Spleen (tissue), 11 donors: ENCODE measurements around the gene BCO2. TPM values are rescaled to one million over a fixed set of nuclear protein-coding genes. Genes with fewer than 3 reads are reported as not detected.

Source experiments
- DNase-seq: peaks from one replicate; pipeline ENCODE4 v3.0.0-alpha.2; 2020
- H3K27ac ChIP-seq, 8 donors: fragments of 200-600 bp; sonication (generic) in 7 of 8; 1 replicate in 4 of 8; 2 replicates in 4 of 8; pipeline versions ENCODE4 v1.5.0 to v1.8.0; 2016 to 2021; ENCODE audit warnings: inconsistent platforms in 4 of 8, mild to moderate bottlenecking in 4 of 8, moderate library complexity in 1 of 8
- H3K27me3 ChIP-seq, 7 donors: fragments of 200-600 bp; sonication (generic) in 6 of 7; replicated peaks in 1 of 7; 1 replicate in 4 of 7; 2 replicates in 3 of 7; pipeline versions ENCODE4 v1.5.0 to v1.8.0; 2016 to 2021; ENCODE audit warnings: inconsistent platforms in 3 of 7, mild to moderate bottlenecking in 1 of 7
- H3K36me3 ChIP-seq, 6 donors: fragments of 200-600 bp; sonication (generic) in 5 of 6; 1 replicate in 4 of 6; 2 replicates in 2 of 6; pipeline versions ENCODE4 v1.5.0 to v1.8.0; 2016 to 2021; ENCODE audit warnings: inconsistent platforms in 2 of 6
- H3K4me1 ChIP-seq, 6 donors: fragments of 200-600 bp; sonication (generic) in 5 of 6; 1 replicate in 3 of 6; 2 replicates in 3 of 6; pipeline versions ENCODE4 v1.5.0 to v1.8.0; 2016 to 2021; ENCODE audit warnings: inconsistent platforms in 3 of 6
- H3K4me3 ChIP-seq, 8 donors: fragments of 200-600 bp; sonication (generic) in 7 of 8; 1 replicate in 4 of 8; 2 replicates in 4 of 8; pipeline versions ENCODE4 v1.5.0 to v1.8.0; 2016 to 2021; ENCODE audit warnings: inconsistent platforms in 4 of 8, mild to moderate bottlenecking in 4 of 8, moderate library complexity in 2 of 8
- H3K9me3 ChIP-seq, 8 donors: fragments of 200-600 bp; sonication (generic) in 7 of 8; 1 replicate in 4 of 8; 2 replicates in 4 of 8; pipeline versions ENCODE4 v1.5.0 to v1.8.0; 2016 to 2021; ENCODE audit warnings: inconsistent platforms in 4 of 8
- CTCF ChIP-seq, 11 experiments: fragments of 200-600 bp in 7 of 11; fragments of 450-650 bp in 4 of 11; sonication (generic) in 4 of 11; IDR thresholded peaks in 8 of 11; conservative IDR thresholded peaks in 3 of 11; 1 replicate in 7 of 11; 2 replicates in 4 of 11; pipeline versions ENCODE4 v1.4.0 to v1.8.0; 2016 to 2021; ENCODE audit warnings: antibody characterized with exemption in 11 of 11, inconsistent platforms in 4 of 11, mild to moderate bottlenecking in 1 of 11
- POLR2A ChIP-seq, 3 donors: fragments of 450-650 bp; IDR thresholded peaks; one replicate each; pipeline ENCODE4 v1.5.1; 2017; ENCODE audit warnings: antibody characterized with exemption in 3 of 3, mild to moderate bottlenecking in 1 of 3
- POLR2AphosphoS5 ChIP-seq, 3 donors: sonication (generic); formaldehyde crosslinking; IDR thresholded peaks; one replicate each; pipeline ENCODE4 v1.5.1; 2017; ENCODE audit warnings: antibody characterized with exemption in 3 of 3
- WGBS, 5 donors: extraction: QIAGEN DNeasy Blood & Tissue Kit in 3 of 5; methylation state at CpG; one replicate each; pipeline versions ENCODE4 v1.1.5 to v1.1.7; 2013 to 2018; 5-methylcytosine and 5-hydroxymethylcytosine counted together
- intact Hi-C: fragments of 100-400 bp; cut with DNase I; formaldehyde crosslinking; loops from one replicate; pipeline ENCODE4 v1.15.0; 2023; ENCODE audit warnings: low total_unique reads
- polyA plus RNA-seq, 3 donors: library from polyadenylated mRNA; stranded (reverse); fragments of 200-250 nt; gene quantifications; one replicate each; pipeline ENCODE4 v1.2.1, GENCODE V29; 2013
- total RNA-seq, 7 donors: library from RNA; depleted of rRNA in 3 of 7; stranded (reverse); fragments of >200 nt in 3 of 7; fragmentation: NEBNext Ultra II Directional in 4 of 7; extraction: Animal tissue kit (Norgen Biotek cat#: 25700) in 4 of 7; gene quantifications; one replicate each; pipeline versions ENCODE4 v1.1.0 to v1.2.1, GENCODE V29; 2016 to 2021
- donor health status: healthy with polysubstance abuse.
- donor health status: DM: no; HTN: no; CAD: no; lungs with moderate emphysema.
- donor health status: DM: no; HTN: no; CAD: no.
- donor health status: Bipolar disorder and iron deficiency.
- donor health status: healthy.
- donor health status: DM: no; HTN: no; CAD: no.
- donor health status: DM: yes; HTN: yes; CAD: no.

BCO2 gene
- total and polyA plus RNA-seq, 10 donors, result 1.6 to 7.8 (median 3.8) TPM

DNA sequence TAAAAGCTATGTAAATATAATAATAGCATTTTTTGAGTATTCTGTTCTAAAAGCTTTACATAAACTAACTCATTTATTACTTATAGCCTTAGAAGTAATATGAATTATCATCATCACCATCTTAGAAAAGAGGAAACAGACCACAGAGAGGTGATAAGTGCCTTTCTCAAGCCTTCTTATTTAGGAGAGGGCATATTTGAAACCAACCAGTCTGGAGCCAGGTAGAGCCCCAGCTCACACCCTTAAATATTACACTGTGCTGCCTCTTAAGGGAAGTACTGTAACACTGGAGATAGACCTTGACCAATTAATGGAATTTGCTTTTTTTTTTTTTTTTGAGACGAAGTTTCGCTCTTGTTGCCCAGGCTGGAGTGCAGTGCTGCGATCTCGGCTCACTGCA is 2.3 kb downstream of the BCO2 start:
- Histone ChIP-seq H3K27me3 (peaks cover 0 to 4% (median 0%) of the 10 kb centered on the region in 7 donors), H3K27ac (no peak overlapping the region), H3K36me3 (no peaks in the 10 kb centered on the region), H3K9me3 (no peaks in the 10 kb centered on the region), H3K4me1 (peaks cover 6 to 36% (median 24%) of the 10 kb centered on the region in 6 donors), H3K4me3 (no peak overlapping the region)
- TF ChIP-seq POLR2AphosphoS5 (IDR thresholded peaks at IDR 0.05) (no peak), CTCF (IDR thresholded peaks at IDR 0.05 in 8 of 11, conservative IDR thresholded peaks at IDR 0.05 in 3 of 11) (no peak), POLR2A (IDR thresholded peaks at IDR 0.05) (no peak)
- no peak for DNase-seq
- 64 to 83% (median 81%) methylated on average over 2 to 4 of the region's 4 CpGs for WGBS, 5 donors
- intact Hi-C loops, result no loop called here

- Histone ChIP-seq H3K27ac (no peak overlapping the region), H3K27me3 (peaks cover 0 to 4% (median 0%) of the 10 kb centered on the region in 7 donors), H3K9me3 (no peaks in the 10 kb centered on the region), H3K4me3 (no peak overlapping the region), H3K4me1 (peaks cover 6 to 36% (median 24%) of the 10 kb centered on the region in 6 donors), H3K36me3 (no peaks in the 10 kb centered on the region)
- TF ChIP-seq CTCF (IDR thresholded peaks at IDR 0.05 in 8 of 11, conservative IDR thresholded peaks at IDR 0.05 in 3 of 11), result no peak
- TF ChIP-seq POLR2AphosphoS5 (IDR thresholded peaks at IDR 0.05), result no peak
- TF ChIP-seq POLR2A (IDR thresholded peaks at IDR 0.05), result no peak
- intact Hi-C loops, result no loop called here
- no peak for DNase-seq
- 84 to 98% (median 91%) methylated on average over 1 of the region's 1 CpG for WGBS, 5 donors
Observed at GRCh38 chr11:112178428-112178827, 3.1 kb downstream of the BCO2 start.

DNA sequence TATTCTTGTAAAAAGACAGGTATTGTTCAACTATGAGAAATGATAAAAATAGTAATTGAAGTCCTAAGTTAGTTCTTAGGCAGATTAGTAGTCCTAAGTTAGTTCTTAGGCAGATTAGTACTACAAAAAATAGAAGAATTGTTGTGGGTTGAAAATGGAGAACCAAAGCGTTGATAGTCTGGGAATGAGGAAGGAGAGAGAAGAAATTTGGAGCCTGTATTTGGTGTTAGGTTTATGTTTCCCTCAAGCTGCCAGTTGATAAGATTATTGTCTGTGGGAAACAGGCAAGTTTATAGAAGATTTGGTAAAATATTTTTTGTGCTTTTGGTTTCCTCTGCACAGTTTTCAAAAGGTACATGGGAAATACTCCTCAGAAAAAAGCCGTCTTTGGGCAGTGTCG is 3.6 kb downstream of the BCO2 start:
- TF ChIP-seq POLR2A (IDR thresholded peaks at IDR 0.05) (no peak), POLR2AphosphoS5 (IDR thresholded peaks at IDR 0.05) (no peak), CTCF (IDR thresholded peaks at IDR 0.05 in 8 of 11, conservative IDR thresholded peaks at IDR 0.05 in 3 of 11) (no peak)
- DNase-seq, result no peak
- Histone ChIP-seq H3K27me3 (peaks cover 0 to 4% (median 0%) of the 10 kb centered on the region in 7 donors), H3K9me3 (no peaks in the 10 kb centered on the region), H3K27ac (peak overlapping the region in 2 of 8 donors; percentile 7 to 30), H3K4me3 (no peak overlapping the region), H3K4me1 (peaks cover 6 to 36% (median 24%) of the 10 kb centered on the region in 6 donors), H3K36me3 (no peaks in the 10 kb centered on the region)
- intact Hi-C loops, result no loop called here
- WGBS, 5 donors, result 21 to 49% (median 29%) methylated on average over 3 of the region's 3 CpGs

DNA sequence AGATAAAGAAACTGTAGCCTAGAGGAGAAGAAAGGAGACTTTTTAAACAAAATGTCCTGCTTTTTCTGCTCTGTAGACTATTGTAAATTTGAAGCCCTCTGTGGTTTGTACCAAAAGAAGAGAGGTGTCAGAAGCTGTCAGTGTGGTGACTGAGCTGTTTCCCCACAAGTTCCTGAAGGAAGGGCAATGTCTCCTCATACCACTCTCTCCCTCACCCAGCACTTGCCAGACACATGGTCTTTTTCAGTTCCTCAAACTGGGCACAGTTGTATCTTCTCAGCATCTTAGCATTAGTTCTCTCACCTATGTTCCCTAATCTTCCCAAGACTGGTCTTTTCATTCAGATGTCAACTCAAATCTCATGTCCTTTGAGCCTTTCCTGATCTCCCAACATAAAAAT is 4.3 kb downstream of the BCO2 start:
- Histone ChIP-seq H3K4me1 (peaks cover 6 to 36% (median 24%) of the 10 kb centered on the region in 6 donors), H3K4me3 (no peak overlapping the region), H3K36me3 (no peaks in the 10 kb centered on the region), H3K9me3 (no peaks in the 10 kb centered on the region), H3K27ac (peak overlapping the region in 2 of 8 donors; percentile 7 to 30), H3K27me3 (peaks cover 0 to 4% (median 0%) of the 10 kb centered on the region in 7 donors)
- intact Hi-C loops, result no loop called here
- DNase-seq, result no peak
- TF ChIP-seq CTCF (IDR thresholded peaks at IDR 0.05 in 8 of 11, conservative IDR thresholded peaks at IDR 0.05 in 3 of 11) (no peak), POLR2A (IDR thresholded peaks at IDR 0.05) (no peak), POLR2AphosphoS5 (IDR thresholded peaks at IDR 0.05) (no peak)
